OCI-LY7 (cell line): Measurements from ENCODE around the gene TUBB3.

Experiments used
- EZH2phosphoT487 ChIP-seq: fragments of 200-600 bp; sonication (generic); IDR thresholded peaks from 2 replicates; pipeline ENCODE4 v1.6.1; 2018; ENCODE audit warnings: low read depth, borderline replicate concordance, mild to moderate bottlenecking, mixed run types, antibody characterized with exemption, low read length, moderate library complexity, mixed read lengths
- TF ChIP-seq, protein P1 (sequence below): fragments of 200-600 bp; sonication (generic); conservative IDR thresholded peaks from 2 replicates; pipeline ENCODE4 v1.5.1; 2014; ENCODE audit warnings: mild to moderate bottlenecking, antibody characterized with exemption, low read length, moderate library complexity, mixed read lengths

- TF ChIP-seq, protein P1, sequence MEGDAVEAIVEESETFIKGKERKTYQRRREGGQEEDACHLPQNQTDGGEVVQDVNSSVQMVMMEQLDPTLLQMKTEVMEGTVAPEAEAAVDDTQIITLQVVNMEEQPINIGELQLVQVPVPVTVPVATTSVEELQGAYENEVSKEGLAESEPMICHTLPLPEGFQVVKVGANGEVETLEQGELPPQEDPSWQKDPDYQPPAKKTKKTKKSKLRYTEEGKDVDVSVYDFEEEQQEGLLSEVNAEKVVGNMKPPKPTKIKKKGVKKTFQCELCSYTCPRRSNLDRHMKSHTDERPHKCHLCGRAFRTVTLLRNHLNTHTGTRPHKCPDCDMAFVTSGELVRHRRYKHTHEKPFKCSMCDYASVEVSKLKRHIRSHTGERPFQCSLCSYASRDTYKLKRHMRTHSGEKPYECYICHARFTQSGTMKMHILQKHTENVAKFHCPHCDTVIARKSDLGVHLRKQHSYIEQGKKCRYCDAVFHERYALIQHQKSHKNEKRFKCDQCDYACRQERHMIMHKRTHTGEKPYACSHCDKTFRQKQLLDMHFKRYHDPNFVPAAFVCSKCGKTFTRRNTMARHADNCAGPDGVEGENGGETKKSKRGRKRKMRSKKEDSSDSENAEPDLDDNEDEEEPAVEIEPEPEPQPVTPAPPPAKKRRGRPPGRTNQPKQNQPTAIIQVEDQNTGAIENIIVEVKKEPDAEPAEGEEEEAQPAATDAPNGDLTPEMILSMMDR: no peak
- TF ChIP-seq EZH2phosphoT487: no peak
These were observed 662 bp upstream of the TUBB3 start for GRCh38 chr16:89922477-89922883.
